H9 (cell line): ENCODE measurements around the gene YOD1. TPM values are rescaled to one million over a fixed set of nuclear protein-coding genes. Genes with fewer than 3 reads are reported as not detected.

Experiments used
- DNase-seq: peaks from one replicate; pipeline ENCODE4 v3.0.0-alpha.2; 2017
- H2AFZ ChIP-seq: one replicate; pipeline ENCODE4 v1.6.1; 2013; ENCODE audit warnings: mild to moderate bottlenecking, low read length, control low read depth, moderate library complexity
- H2AK5ac ChIP-seq: 2 replicates; pipeline ENCODE4 v1.6.1; 2013; ENCODE audit warnings: low read length, control low read depth, mixed read lengths; ENCODE audit not compliant: insufficient read length
- H2BK120ac ChIP-seq: one replicate; pipeline ENCODE4 v1.6.1; 2013; ENCODE audit warnings: low read depth, mild to moderate bottlenecking, low read length, control low read depth, inconsistent platforms; ENCODE audit not compliant: poor library complexity, severe bottlenecking
- H2BK12ac ChIP-seq: 2 replicates; pipeline ENCODE4 v1.6.1; 2013; ENCODE audit warnings: low read length, control low read depth, mixed read lengths, low read depth; ENCODE audit not compliant: insufficient read length
- H2BK15ac ChIP-seq: 2 replicates; pipeline ENCODE4 v1.6.1; 2013; ENCODE audit warnings: low read depth, low read length, control low read depth
- H2BK20ac ChIP-seq: one replicate; pipeline ENCODE4 v1.6.1; 2013; ENCODE audit warnings: low read depth, mild to moderate bottlenecking, low read length, control low read depth, inconsistent platforms; ENCODE audit not compliant: poor library complexity, severe bottlenecking
- H2BK5ac ChIP-seq: 2 replicates; pipeline ENCODE4 v1.6.1; 2013; ENCODE audit warnings: low read length, control low read depth, mixed read lengths; ENCODE audit not compliant: insufficient read length
- H3K14ac ChIP-seq: 2 replicates; pipeline ENCODE4 v1.6.1; 2013; ENCODE audit warnings: low read length, control low read depth; ENCODE audit not compliant: insufficient read depth
- H3K18ac ChIP-seq: 2 replicates; pipeline ENCODE4 v1.6.1; 2013; ENCODE audit warnings: low read depth, mild to moderate bottlenecking, mixed read lengths, low read length, control low read depth; ENCODE audit not compliant: insufficient read length
- H3K23ac ChIP-seq: 2 replicates; pipeline ENCODE4 v1.6.1; 2013; ENCODE audit warnings: low read length, control low read depth, mixed read lengths, low read depth; ENCODE audit not compliant: insufficient read length
- H3K23me2 ChIP-seq: 2 replicates; pipeline ENCODE4 v1.6.1; 2013; ENCODE audit warnings: low read depth, mild to moderate bottlenecking, mixed read lengths, low read length, control low read depth; ENCODE audit not compliant: insufficient read length, poor library complexity, severe bottlenecking
- H3K27ac ChIP-seq: 2 replicates; pipeline ENCODE4 v1.5.1; 2013; ENCODE audit warnings: low read length, control low read depth, mixed read lengths, low read depth; ENCODE audit not compliant: insufficient read length
- H3K27me3 ChIP-seq: 2 replicates; pipeline ENCODE4 v1.6.1; 2013; ENCODE audit warnings: low read length, control low read depth, inconsistent platforms; ENCODE audit not compliant: insufficient read depth
- H3K4ac ChIP-seq: 2 replicates; pipeline ENCODE4 v1.6.1; 2013; ENCODE audit warnings: low read depth, mild to moderate bottlenecking, control low read depth, inconsistent platforms, low read length, moderate library complexity
- H3K4me1 ChIP-seq: 2 replicates; pipeline ENCODE4 v1.6.1; 2013; ENCODE audit warnings: low read length, control low read depth, inconsistent platforms; ENCODE audit not compliant: insufficient read depth
- H3K4me2 ChIP-seq: 2 replicates; pipeline ENCODE4 v1.6.1; 2013; ENCODE audit warnings: low read length, control low read depth, mixed read lengths; ENCODE audit not compliant: insufficient read length, insufficient read depth
- H3K56ac ChIP-seq: 2 replicates; pipeline ENCODE4 v1.6.1; 2013; ENCODE audit warnings: low read depth, mild to moderate bottlenecking, mixed read lengths, low read length, control low read depth; ENCODE audit not compliant: insufficient read length
- H3K79me1 ChIP-seq: 2 replicates; pipeline ENCODE4 v1.6.1; 2013; ENCODE audit warnings: low read depth, mild to moderate bottlenecking, moderate library complexity, low read length, control low read depth, inconsistent platforms; ENCODE audit not compliant: insufficient read depth, poor library complexity, severe bottlenecking
- H3K79me2 ChIP-seq: 2 replicates; pipeline ENCODE4 v1.6.1; 2013; ENCODE audit warnings: low read length, control low read depth, inconsistent platforms; ENCODE audit not compliant: insufficient read depth
- H3K9ac ChIP-seq: 2 replicates; pipeline ENCODE4 v1.6.1; 2013; ENCODE audit warnings: low read length, control low read depth, mixed read lengths; ENCODE audit not compliant: insufficient read length; ENCODE audit errors: extremely low read depth
- H3K9me3 ChIP-seq: one replicate; pipeline ENCODE4 v1.6.1; 2013; ENCODE audit warnings: low read depth, low read length, inconsistent platforms; ENCODE audit not compliant: control insufficient read depth
- H3T11ph ChIP-seq: one replicate; pipeline ENCODE4 v1.6.1; 2013; ENCODE audit warnings: mild to moderate bottlenecking, low read length, control low read depth, inconsistent platforms
- H4K20me1 ChIP-seq: one replicate; pipeline ENCODE4 v1.6.1; 2013; ENCODE audit not compliant: control insufficient read depth, insufficient read length, insufficient read depth
- H4K5ac ChIP-seq: 2 replicates; pipeline ENCODE4 v1.6.1; 2013; ENCODE audit warnings: low read depth, mild to moderate bottlenecking, mixed read lengths, low read length, control low read depth; ENCODE audit not compliant: insufficient read length
- H4K8ac ChIP-seq: replicated peaks from 2 replicates; pipeline ENCODE4 v1.6.1; 2013; ENCODE audit warnings: low read length, control low read depth, mixed read lengths, low read depth; ENCODE audit not compliant: insufficient read length
- H4K91ac ChIP-seq: 2 replicates; pipeline ENCODE4 v1.6.1; 2013; ENCODE audit warnings: low read depth, mild to moderate bottlenecking, moderate library complexity, mixed read lengths, low read length, control low read depth; ENCODE audit not compliant: insufficient read length
- H3K27ac Mint-ChIP-seq, 3 experiments: 2 replicates in 2 of 3; 3 replicates in 1 of 3; pipeline ENCODE4 v1.8.0; 2020 to 2021; ENCODE audit warnings: mixed read lengths in 3 of 3, mild to moderate bottlenecking in 1 of 3, moderate library complexity in 1 of 3
- H3K27me3 Mint-ChIP-seq: 2 replicates; pipeline ENCODE4 v1.8.0; 2021; ENCODE audit warnings: low read depth, mild to moderate bottlenecking, moderate library complexity, mixed read lengths
- H3K36me3 Mint-ChIP-seq, 3 experiments: 2 replicates in 2 of 3; 3 replicates in 1 of 3; pipeline ENCODE4 v1.8.0; 2020 to 2021; ENCODE audit warnings: low read depth in 3 of 3, mixed read lengths in 3 of 3; ENCODE audit not compliant: insufficient read depth in 1 of 3
- H3K4me1 Mint-ChIP-seq, 2 experiments: 2 replicates each; pipeline ENCODE4 v1.8.0; 2020; ENCODE audit warnings: mixed read lengths in 2 of 2
- H3K4me3 Mint-ChIP-seq, 2 experiments: 2 replicates in 1 of 2; 3 replicates in 1 of 2; pipeline ENCODE4 v1.8.0; 2020 to 2021; ENCODE audit warnings: mild to moderate bottlenecking in 2 of 2, mixed read lengths in 2 of 2, moderate library complexity in 1 of 2
- H3K9me3 Mint-ChIP-seq, 2 experiments: 2 replicates in 1 of 2; 3 replicates in 1 of 2; pipeline ENCODE4 v1.8.0; 2020; ENCODE audit warnings: mild to moderate bottlenecking in 2 of 2, mixed read lengths in 2 of 2, moderate library complexity in 1 of 2
- CTCF ChIP-seq: fragments of 200-600 bp; sonication (generic); conservative IDR thresholded peaks from 3 replicates; pipeline ENCODE4 v1.8.0; 2021; ENCODE audit warnings: antibody characterized with exemption, mild to moderate bottlenecking
- WGBS: extraction: QIAGEN DNeasy Blood & Tissue Kit; methylation state at CpG from one replicate; pipeline ENCODE4 v1.1.7; 2013; ENCODE audit warnings: missing lambda C conversion rate, low lambda C conversion rate, mixed read lengths; ENCODE audit not compliant: insufficient read length; ENCODE audit errors: extremely low coverage; 5-methylcytosine and 5-hydroxymethylcytosine counted together
- total RNA-seq: library from RNA; stranded (reverse); gene quantifications from 2 replicates; pipeline ENCODE4 v1.2.1, GENCODE V29; 2021

The YOD1 gene
- total RNA-seq, 1 experiment from 2014 or later, result 8.6 TPM

- no peaks in the 10 kb centered on the region for H3K79me1 ChIP-seq
- H2BK5ac ChIP-seq, result no peak overlapping the region
- WGBS, result no CpG with 5 or more reads among the region's 5 CpGs
- H3K23me2 ChIP-seq, result no peaks in the 10 kb centered on the region
- H3K4me1 ChIP-seq, result no peaks in the 10 kb centered on the region
- no peak overlapping the region for H3K23ac ChIP-seq
- H2BK20ac ChIP-seq, result no peak overlapping the region
- no peak overlapping the region for H4K5ac ChIP-seq
- no peak overlapping the region for H3K56ac ChIP-seq
- no peak overlapping the region for H3K18ac ChIP-seq
- no peak overlapping the region for H2AFZ ChIP-seq
- H2BK15ac ChIP-seq, result no peak overlapping the region
- H4K8ac ChIP-seq, result no peak overlapping the region
- no peaks in the 10 kb centered on the region for H3K79me2 ChIP-seq
- TF ChIP-seq CTCF, result no peak
- no peak overlapping the region for H3T11ph ChIP-seq
- no peak for DNase-seq
- no peak overlapping the region for H2BK12ac ChIP-seq
- H3K14ac ChIP-seq, result no peak overlapping the region
- H3K36me3 Mint-ChIP-seq, result no peaks in the 10 kb centered on the region
- H3K27me3 Mint-ChIP-seq, result peaks cover 10% of the 10 kb centered on the region
- no peak overlapping the region for H3K4me3 Mint-ChIP-seq
- H3K27me3 ChIP-seq, result no peaks in the 10 kb centered on the region
- H4K91ac ChIP-seq, result no peak overlapping the region
- no peaks in the 10 kb centered on the region for H4K20me1 ChIP-seq
- H3K27ac ChIP-seq, result no peak overlapping the region
- H2BK120ac ChIP-seq, result no peak overlapping the region
- no peaks in the 10 kb centered on the region for H3K9me3 Mint-ChIP-seq
- no peak overlapping the region for H3K27ac Mint-ChIP-seq
- H3K4ac ChIP-seq, result no peak overlapping the region
- H3K4me2 ChIP-seq, result no peak overlapping the region
- H2AK5ac ChIP-seq, result no peak overlapping the region
- no peaks in the 10 kb centered on the region for H3K9me3 ChIP-seq
- H3K9ac ChIP-seq, result no peak overlapping the region
- H3K4me1 Mint-ChIP-seq, result peaks cover 19 to 20% of the 10 kb centered on the region in 2 experiments
These were observed 43.5 kb downstream of the YOD1 start for GRCh38 chr1:207007352-207008033.
